DND-41 (cell line): ENCODE measurements around the gene DHX57.

Experiments used
- EZH2 ChIP-seq: IDR thresholded peaks from 3 replicates; pipeline ENCODE4 v1.6.1; 2012; ENCODE audit warnings: borderline replicate concordance, low read depth, mild to moderate bottlenecking, moderate library complexity, low read length, inconsistent platforms; ENCODE audit not compliant: severe bottlenecking
- TF ChIP-seq, protein P1 (sequence below): IDR thresholded peaks from 2 replicates; pipeline ENCODE4 v1.5.1; 2012; ENCODE audit warnings: borderline replicate concordance, low read length, moderate library complexity, mild to moderate bottlenecking; ENCODE audit not compliant: poor library complexity, severe bottlenecking; ENCODE audit errors: extremely low read depth

DNA sequence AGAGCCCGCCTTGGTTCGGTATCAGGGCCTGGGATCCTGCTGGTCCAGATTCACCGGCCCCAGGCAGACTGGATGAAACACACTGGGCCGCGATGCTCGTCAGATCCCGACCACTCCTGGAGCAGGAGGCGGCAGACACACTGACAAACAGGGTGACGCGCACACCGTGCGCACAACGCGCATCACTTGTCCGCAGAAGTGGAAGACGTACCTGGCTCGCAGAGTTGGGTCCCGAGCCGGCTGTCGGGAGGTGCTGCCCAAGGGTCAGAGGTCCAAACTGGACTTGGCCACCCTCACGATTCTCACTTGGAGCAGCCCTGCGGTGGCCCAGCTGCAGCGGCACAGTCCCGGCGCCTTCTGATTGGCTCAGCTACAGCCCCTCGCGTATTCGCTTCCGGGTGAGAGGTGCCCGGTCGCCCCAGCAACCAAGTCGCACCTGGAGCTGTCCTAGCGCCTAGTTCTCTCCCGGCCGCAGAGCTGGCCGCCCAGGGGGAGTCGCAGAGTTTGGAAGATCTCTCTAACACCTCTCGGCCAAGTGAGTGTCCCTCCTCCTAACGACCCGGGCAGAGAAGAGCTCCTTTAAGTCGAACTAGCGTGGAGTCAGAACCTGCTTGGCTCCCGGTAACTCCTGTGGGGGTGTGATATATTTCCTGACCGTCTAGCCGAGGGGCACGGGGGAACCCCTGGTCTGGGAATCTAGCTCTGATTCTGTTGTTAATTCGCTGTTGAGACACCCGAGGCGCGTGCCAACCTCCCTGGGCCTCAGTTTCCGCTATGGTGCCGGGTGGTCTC, at the start of gene DHX57, which contains the start of gene MORN2:
- TF ChIP-seq, protein P1, sequence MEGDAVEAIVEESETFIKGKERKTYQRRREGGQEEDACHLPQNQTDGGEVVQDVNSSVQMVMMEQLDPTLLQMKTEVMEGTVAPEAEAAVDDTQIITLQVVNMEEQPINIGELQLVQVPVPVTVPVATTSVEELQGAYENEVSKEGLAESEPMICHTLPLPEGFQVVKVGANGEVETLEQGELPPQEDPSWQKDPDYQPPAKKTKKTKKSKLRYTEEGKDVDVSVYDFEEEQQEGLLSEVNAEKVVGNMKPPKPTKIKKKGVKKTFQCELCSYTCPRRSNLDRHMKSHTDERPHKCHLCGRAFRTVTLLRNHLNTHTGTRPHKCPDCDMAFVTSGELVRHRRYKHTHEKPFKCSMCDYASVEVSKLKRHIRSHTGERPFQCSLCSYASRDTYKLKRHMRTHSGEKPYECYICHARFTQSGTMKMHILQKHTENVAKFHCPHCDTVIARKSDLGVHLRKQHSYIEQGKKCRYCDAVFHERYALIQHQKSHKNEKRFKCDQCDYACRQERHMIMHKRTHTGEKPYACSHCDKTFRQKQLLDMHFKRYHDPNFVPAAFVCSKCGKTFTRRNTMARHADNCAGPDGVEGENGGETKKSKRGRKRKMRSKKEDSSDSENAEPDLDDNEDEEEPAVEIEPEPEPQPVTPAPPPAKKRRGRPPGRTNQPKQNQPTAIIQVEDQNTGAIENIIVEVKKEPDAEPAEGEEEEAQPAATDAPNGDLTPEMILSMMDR, result no peak
- TF ChIP-seq EZH2, result no peak
